Panc1 (cell line): ENCODE measurements around the gene CAMSAP3. TPM values are rescaled to one million over a fixed set of nuclear protein-coding genes. Genes with fewer than 3 reads are reported as not detected.
A peak's percentile ranks its signal among the peaks of the same experiment; 100 is the strongest.

Experiments used
- ATAC-seq: fragments of 200-7000 bp; cut with Tn5 transposase; 2 replicates; pipeline ENCODE4 v1.9.1; 2020; ENCODE audit warnings: mild to moderate bottlenecking, moderate library complexity
- BruUV-seq: library from RNA; stranded (reverse); fragments of 400-500 nt; replicated peaks from 2 replicates; lab custom pipeline; 2021; lab: Mats Ljungman, UMichigan
- CTCF ChIA-PET: fragments of 300-600 bp; sonication (Branson Sonifier 250); formaldehyde crosslinking; loops from one replicate; lab custom pipeline; 2022; ENCODE audit warnings: antibody characterized with exemption; lab: Charles Lee
- POLR2A ChIA-PET: fragments of 300-600 bp; sonication (Branson Sonifier 250); formaldehyde crosslinking; loops from one replicate; lab custom pipeline; 2022; ENCODE audit warnings: antibody characterized with exemption; lab: Charles Lee
- DNase-seq: peaks from one replicate; pipeline ENCODE4 v3.0.0-alpha.2; 2010; ENCODE audit warnings: low read depth, low spot score
- H3K27ac ChIP-seq: 2 replicates; pipeline ENCODE4 v1.5.1; 2011; ENCODE audit warnings: mild to moderate bottlenecking, low read length, inconsistent platforms
- H3K27me3 ChIP-seq: fragments of 200-500 bp; sonication (Bioruptor generic); 2 replicates; pipeline ENCODE4 v1.6.0; 2014; ENCODE audit warnings: low read length, inconsistent platforms; ENCODE audit not compliant: control insufficient read depth, insufficient read depth
- H3K36me3 ChIP-seq: fragments of 200-500 bp; sonication (Bioruptor generic); 2 replicates; pipeline ENCODE4 v1.5.1; 2014; ENCODE audit warnings: inconsistent platforms, mild to moderate bottlenecking, low read length, moderate library complexity; ENCODE audit not compliant: control insufficient read depth, insufficient read depth
- H3K4me1 ChIP-seq: 2 replicates; pipeline ENCODE4 v1.5.1; 2011; ENCODE audit warnings: inconsistent platforms, mild to moderate bottlenecking, low read length, moderate library complexity; ENCODE audit not compliant: control insufficient read depth, insufficient read depth
- H3K4me3 ChIP-seq, 2 experiments: 2 replicates each; pipeline ENCODE4 v1.5.1; 2011 to 2012; ENCODE audit warnings: low read depth in 2 of 2, low read length in 2 of 2, mild to moderate bottlenecking in 2 of 2, inconsistent platforms in 1 of 2, moderate library complexity in 1 of 2
- H3K9me3 ChIP-seq: fragments of 200-500 bp; sonication (Bioruptor generic); 2 replicates; pipeline ENCODE4 v1.5.1; 2014; ENCODE audit warnings: low read depth, mild to moderate bottlenecking, inconsistent platforms, low read length, moderate library complexity; ENCODE audit not compliant: control insufficient read depth, insufficient read depth
- CTCF ChIP-seq: fragments of 450-650 bp; IDR thresholded peaks from 2 replicates; pipeline ENCODE4 v1.5.1; 2017; ENCODE audit warnings: mild to moderate bottlenecking
- POLR2AphosphoS5 ChIP-seq: IDR thresholded peaks from 2 replicates; pipeline ENCODE4 v1.6.1; 2012; ENCODE audit warnings: mild to moderate bottlenecking, low read depth, low read length, moderate library complexity
- SIN3A ChIP-seq: IDR thresholded peaks from 2 replicates; pipeline ENCODE4 v1.6.1; 2012; ENCODE audit warnings: low read depth, mild to moderate bottlenecking, low read length, moderate library complexity, borderline replicate concordance; ENCODE audit not compliant: insufficient read depth
- TCF7L2 ChIP-seq: IDR thresholded peaks from 2 replicates; pipeline ENCODE4 v1.6.1; 2011; ENCODE audit warnings: mild to moderate bottlenecking, low read depth, low read length, inconsistent platforms
- in situ Hi-C: cut with HindIII; loops from 2 replicates; pipeline ENCODE4 v1.10.0; 2016; ENCODE audit warnings: low sequenced_read_pairs, low pct_unique_long_range_greater_than_20kb
- intact Hi-C: fragments of 100-400 bp; cut with micrococcal nuclease; formaldehyde crosslinking; loops from one replicate; pipeline ENCODE4 v1.10.0; 2022; ENCODE audit not compliant: unreplicated experiment
- total RNA-seq: library from RNA; stranded (reverse); gene quantifications from one replicate; pipeline ENCODE4 v1.2.1, GENCODE V29; 2021; ENCODE audit not compliant: unreplicated experiment
- TF ChIP-seq, protein P1 (sequence below), 2 experiments: IDR thresholded peaks; 2 replicates each; pipeline ENCODE4 v1.6.1; 2011 to 2012; ENCODE audit warnings: low read depth in 2 of 2, control low read depth in 1 of 2, low read length in 1 of 2, mild to moderate bottlenecking in 1 of 2, moderate library complexity in 1 of 2; ENCODE audit not compliant: insufficient read depth in 1 of 2

The CAMSAP3 gene
- total RNA-seq, 1 experiment from 2014 or later, result 1.7 TPM

GRCh38 chr19:7554565-7554964 is 41.1 kb upstream of the CAMSAP3 start:
- POLR2A ChIA-PET, result no interaction called here
- no peaks in the 10 kb centered on the region for H3K4me1 ChIP-seq
- H3K27me3 ChIP-seq, result no peaks in the 10 kb centered on the region
- intact Hi-C loops (no loop called here), in situ Hi-C loops (no loop called here)
- TF ChIP-seq POLR2AphosphoS5 (no peak), SIN3A (no peak), CTCF (no peak), TCF7L2 (no peak)
- TF ChIP-seq, protein P1, sequence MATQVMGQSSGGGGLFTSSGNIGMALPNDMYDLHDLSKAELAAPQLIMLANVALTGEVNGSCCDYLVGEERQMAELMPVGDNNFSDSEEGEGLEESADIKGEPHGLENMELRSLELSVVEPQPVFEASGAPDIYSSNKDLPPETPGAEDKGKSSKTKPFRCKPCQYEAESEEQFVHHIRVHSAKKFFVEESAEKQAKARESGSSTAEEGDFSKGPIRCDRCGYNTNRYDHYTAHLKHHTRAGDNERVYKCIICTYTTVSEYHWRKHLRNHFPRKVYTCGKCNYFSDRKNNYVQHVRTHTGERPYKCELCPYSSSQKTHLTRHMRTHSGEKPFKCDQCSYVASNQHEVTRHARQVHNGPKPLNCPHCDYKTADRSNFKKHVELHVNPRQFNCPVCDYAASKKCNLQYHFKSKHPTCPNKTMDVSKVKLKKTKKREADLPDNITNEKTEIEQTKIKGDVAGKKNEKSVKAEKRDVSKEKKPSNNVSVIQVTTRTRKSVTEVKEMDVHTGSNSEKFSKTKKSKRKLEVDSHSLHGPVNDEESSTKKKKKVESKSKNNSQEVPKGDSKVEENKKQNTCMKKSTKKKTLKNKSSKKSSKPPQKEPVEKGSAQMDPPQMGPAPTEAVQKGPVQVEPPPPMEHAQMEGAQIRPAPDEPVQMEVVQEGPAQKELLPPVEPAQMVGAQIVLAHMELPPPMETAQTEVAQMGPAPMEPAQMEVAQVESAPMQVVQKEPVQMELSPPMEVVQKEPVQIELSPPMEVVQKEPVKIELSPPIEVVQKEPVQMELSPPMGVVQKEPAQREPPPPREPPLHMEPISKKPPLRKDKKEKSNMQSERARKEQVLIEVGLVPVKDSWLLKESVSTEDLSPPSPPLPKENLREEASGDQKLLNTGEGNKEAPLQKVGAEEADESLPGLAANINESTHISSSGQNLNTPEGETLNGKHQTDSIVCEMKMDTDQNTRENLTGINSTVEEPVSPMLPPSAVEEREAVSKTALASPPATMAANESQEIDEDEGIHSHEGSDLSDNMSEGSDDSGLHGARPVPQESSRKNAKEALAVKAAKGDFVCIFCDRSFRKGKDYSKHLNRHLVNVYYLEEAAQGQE (IDR thresholded peaks at IDR 0.05; ENCODE audit: insufficient read depth in 1 of 2, low read depth in 2 of 2, low read length in 1 of 2), result no peak
- H3K36me3 ChIP-seq, result no peaks in the 10 kb centered on the region
- no peaks in the 10 kb centered on the region for H3K9me3 ChIP-seq
- CTCF ChIA-PET, result no interaction called here
- DNase-seq, result no peak
- no peak overlapping the region for H3K27ac ChIP-seq
- no TSS peak for BruUV-seq
- ATAC-seq, result no peak
- no peak overlapping the region for H3K4me3 ChIP-seq

GRCh38 chr19:7554990-7555864 is 40.4 kb upstream of the CAMSAP3 start:
- Histone ChIP-seq H3K27ac (no peak overlapping the region), H3K9me3 (no peaks in the 10 kb centered on the region), H3K4me1 (no peaks in the 10 kb centered on the region), H3K4me3 (no peak overlapping the region), H3K36me3 (no peaks in the 10 kb centered on the region), H3K27me3 (no peaks in the 10 kb centered on the region)
- no peak for DNase-seq
- no peak for TF ChIP-seq SIN3A
- TF ChIP-seq POLR2AphosphoS5, result no peak
- TF ChIP-seq TCF7L2, result no peak
- TF ChIP-seq, protein P1 (IDR thresholded peaks at IDR 0.05; ENCODE audit: insufficient read depth in 1 of 2, low read depth in 2 of 2, low read length in 1 of 2), result no peak
- no peak for TF ChIP-seq CTCF
- in situ Hi-C loops, result no loop called here
- intact Hi-C loops, result no loop called here
- ChIA-PET CTCF (no interaction called here), POLR2A (interaction anchor here (0.6 to 0.7 kb wide), 2 partner anchors 46 to 314 kb away, joined by 3 to 5 read pairs; no protein-coding TSS in a partner anchor)
- ATAC-seq, result peak; percentile 43; the same call in 1 of the 2 replicates
- no TSS peak for BruUV-seq
